GM12878 (cell line): Measurements from ENCODE around the gene LCOR. TPM values are rescaled to one million over a fixed set of nuclear protein-coding genes. Genes with fewer than 3 reads are reported as not detected.

Experiments used
- ATAC-seq: fragments of 200-7000 bp; cut with Tn5 transposase; 3 replicates; pipeline ENCODE4 v1.9.1; 2020; ENCODE audit warnings: mild to moderate bottlenecking, moderate library complexity
- BruUV-seq: library from RNA; stranded (reverse); fragments of 400-500 nt; replicated peaks from 2 replicates; lab custom pipeline; 2021; lab: Mats Ljungman, UMichigan
- CTCF ChIA-PET: fragments of 300-600 bp; sonication (Branson Sonifier 250); formaldehyde crosslinking; extraction: SDS; loops from one replicate; lab custom pipeline; 2021; ENCODE audit warnings: inconsistent platforms; lab: Yijun Ruan, JAX
- POLR2A ChIA-PET: fragments of 350-600 bp; formaldehyde crosslinking; extraction: SDS; loops from one replicate; lab custom pipeline; 2021; ENCODE audit warnings: inconsistent platforms; lab: Charles Lee
- RAD21 ChIA-PET: fragments of 300-600 bp; sonication (Branson Sonifier 250); formaldehyde crosslinking; loops from one replicate; lab custom pipeline; 2023; ENCODE audit warnings: antibody characterized with exemption; ENCODE audit not compliant: unreplicated experiment; lab: Charles Lee
- SMC1A ChIA-PET: fragments of 300-600 bp; sonication (Branson Sonifier 250); formaldehyde crosslinking; loops from one replicate; lab custom pipeline; 2023; ENCODE audit not compliant: unreplicated experiment, uncharacterized antibody; lab: Charles Lee
- DNase-seq: peaks from one replicate; pipeline ENCODE4 v3.0.0-alpha.2; 2011; ENCODE audit warnings: low read depth, low spot score
- FAIRE-seq: peaks from 3 replicates; lab custom pipeline; 2011; peaks lifted over from hg19 to GRCh38; lab: Jason Lieb, UNC
- H2AFZ ChIP-seq: 2 replicates; pipeline ENCODE4 v1.6.0; 2011; ENCODE audit warnings: low read depth, low read length, control low read depth; ENCODE audit not compliant: control insufficient read depth
- H3K27ac ChIP-seq: 2 replicates; pipeline ENCODE4 v1.5.1; 2011; ENCODE audit warnings: control low read depth; ENCODE audit not compliant: control insufficient read depth, insufficient read depth
- H3K27me3 ChIP-seq, 2 experiments: replicated peaks in 1 of 2; 2 replicates each; pipeline versions ENCODE4 v1.6.0 to v1.6.1; 2011; ENCODE audit warnings: low read length in 1 of 2; ENCODE audit not compliant: control insufficient read depth in 2 of 2, insufficient read depth in 2 of 2
- H3K36me3 ChIP-seq, 2 experiments: 2 replicates each; pipeline ENCODE4 v1.5.1; 2011; ENCODE audit warnings: low read length in 1 of 2; ENCODE audit not compliant: control insufficient read depth in 2 of 2, insufficient read depth in 2 of 2
- H3K4me1 ChIP-seq: 2 replicates; pipeline ENCODE4 v1.6.1; 2011; ENCODE audit warnings: mild to moderate bottlenecking, low read length, moderate library complexity, mixed read lengths; ENCODE audit not compliant: control insufficient read depth, insufficient read depth
- H3K4me2 ChIP-seq: 2 replicates; pipeline ENCODE4 v1.6.0; 2011; ENCODE audit warnings: control low read depth; ENCODE audit not compliant: control insufficient read depth, insufficient read depth
- H3K4me3 ChIP-seq: fragments of 200-600 bp; sonication (generic); 2 replicates; pipeline ENCODE4 v1.5.1; 2016
- H3K79me2 ChIP-seq: 2 replicates; pipeline ENCODE4 v1.6.0; 2011; ENCODE audit warnings: low read length; ENCODE audit not compliant: control insufficient read depth, insufficient read depth
- H3K9ac ChIP-seq: 2 replicates; pipeline ENCODE4 v1.8.0; 2011; ENCODE audit warnings: low read length, control low read depth, mixed read lengths; ENCODE audit not compliant: control insufficient read depth, insufficient read depth
- H3K9me3 ChIP-seq: replicated peaks from 3 replicates; pipeline ENCODE4 v1.5.1; 2011; ENCODE audit warnings: mild to moderate bottlenecking, low read length; ENCODE audit not compliant: control insufficient read depth, insufficient read depth
- H4K20me1 ChIP-seq: 2 replicates; pipeline ENCODE4 v1.6.0; 2011; ENCODE audit not compliant: control insufficient read depth, insufficient read depth
- CREM ChIP-seq: IDR thresholded peaks from 2 replicates; pipeline ENCODE4 v1.6.1; 2014; ENCODE audit warnings: antibody characterized with exemption, low read depth
- EED ChIP-seq: sonication (generic); IDR thresholded peaks from 2 replicates; pipeline ENCODE4 v1.6.1; 2016; ENCODE audit warnings: antibody characterized with exemption, low read depth
- ETV6 ChIP-seq, 2 experiments: fragments of 450-650 bp in 1 of 2; IDR thresholded peaks in 1 of 2; conservative IDR thresholded peaks in 1 of 2; 2 replicates each; pipeline ENCODE4 v1.6.1; 2014; ENCODE audit warnings: antibody characterized with exemption in 1 of 2, borderline replicate concordance in 1 of 2, low read depth in 1 of 2, mild to moderate bottlenecking in 1 of 2, moderate library complexity in 1 of 2
- HDGF ChIP-seq: fragments of 450-650 bp; IDR thresholded peaks from 2 replicates; pipeline ENCODE4 v1.6.1; 2016; ENCODE audit warnings: antibody characterized with exemption
- NR2C1 ChIP-seq: fragments of 450-650 bp; IDR thresholded peaks from 2 replicates; pipeline ENCODE4 v1.6.1; 2017; ENCODE audit warnings: antibody characterized with exemption, mild to moderate bottlenecking, moderate library complexity
- RAD21 ChIP-seq: IDR thresholded peaks from 2 replicates; pipeline ENCODE4 v1.6.1; 2011; ENCODE audit warnings: mild to moderate bottlenecking, low read depth, low read length, moderate library complexity; ENCODE audit not compliant: insufficient read depth
- RAD51 ChIP-seq: fragments of 450-650 bp; IDR thresholded peaks from 2 replicates; pipeline ENCODE4 v1.6.1; 2016; ENCODE audit warnings: moderate library complexity, mild to moderate bottlenecking, inconsistent platforms
- TCF12 ChIP-seq: IDR thresholded peaks from 2 replicates; pipeline ENCODE4 v1.6.1; 2011; ENCODE audit warnings: low read depth, mild to moderate bottlenecking, low read length
- ZNF274 ChIP-seq: IDR thresholded peaks from one replicate; pipeline ENCODE4 v1.8.0; 2011; ENCODE audit not compliant: insufficient read length, insufficient read depth
- ZNF622 ChIP-seq: fragments of 450-650 bp; IDR thresholded peaks from 2 replicates; pipeline ENCODE4 v1.6.1; 2017; ENCODE audit warnings: mild to moderate bottlenecking, inconsistent platforms
- WGBS: methylation state at CpG from one replicate; pipeline ENCODE4 v1.1.6; 2016; ENCODE audit warnings: low lambda C conversion rate; ENCODE audit not compliant: insufficient replicate concordance, insufficient coverage; ENCODE audit errors: missing lambda C conversion rate; 5-methylcytosine and 5-hydroxymethylcytosine counted together
- in situ Hi-C: fragments of 300-500 bp; cut with MboI; formaldehyde crosslinking; loops from 9 replicates; pipeline ENCODE4 v1.14.3; 2018; ENCODE audit warnings: mixed read lengths
- intact Hi-C: fragments of 100-400 bp; cut with micrococcal nuclease; formaldehyde crosslinking; loops from one replicate; pipeline ENCODE4 v1.14.2; 2022; ENCODE audit not compliant: unreplicated experiment
- polyA plus RNA-seq, 11 experiments: library from polyadenylated mRNA; depleted of rRNA in 4 of 11; unstranded in 6 of 11; stranded (reverse) in 5 of 11; fragments of >200 nt; fragmentation: Nextera tagmentation in 4 of 11; fragmentation: Illumina TruSeq in 1 of 11; extraction: Ambion mirVana in 4 of 11; extraction: Trizol in 1 of 11; gene quantifications; 1 replicate in 1 of 11; 2 replicates in 10 of 11; pipeline versions ENCODE4 v1.2.1 to v1.2.3, GENCODE V29; 2011 to 2016; ENCODE audit warnings: inconsistent platforms in 2 of 11, missing spikeins in 2 of 11, low read depth in 1 of 11
- total RNA-seq, 4 experiments: library from RNA; depleted of rRNA in 3 of 4; stranded (reverse); fragments of >200 nt in 3 of 4; fragmentation: Illumina TruSeq in 1 of 4; extraction: Trizol in 1 of 4; gene quantifications; 2 replicates each; pipeline versions ENCODE4 v1.2.1 to v1.2.3, GENCODE V29; 2013 to 2021
- TF ChIP-seq, protein P1 (sequence below): IDR thresholded peaks from 2 replicates; pipeline ENCODE4 v1.6.1; 2012; ENCODE audit warnings: low read length, inconsistent platforms

The LCOR gene
- total and polyA plus RNA-seq, 10 of the 15 experiments (the other 5 are each of a cell fraction or from before 2014, with no cell fraction given): 1.6 to 22.0 (median 13.2) TPM

DNA sequence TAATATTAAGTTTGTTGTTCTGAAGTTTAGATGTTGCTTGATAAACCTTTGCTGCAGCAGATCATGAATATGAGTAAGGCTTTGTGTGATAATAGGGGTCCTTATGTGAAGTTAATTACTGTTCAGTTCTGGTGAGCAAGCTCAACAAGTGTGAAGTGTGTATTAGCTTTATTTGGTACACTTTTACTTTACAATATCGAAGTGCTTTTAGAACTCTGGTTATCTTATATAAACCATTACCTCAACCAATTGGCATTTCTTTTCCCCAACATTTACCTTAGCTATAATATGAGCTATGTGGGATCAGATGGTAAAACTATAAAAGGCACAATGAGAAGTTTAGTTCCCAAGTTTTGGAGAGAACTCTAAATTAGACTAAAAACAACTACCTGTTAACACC, 127.6 kb downstream of the LCOR start:
- Histone ChIP-seq H3K36me3 (peaks cover 7 to 8% of the 10 kb centered on the region in 2 experiments), H3K27me3 (no peaks in the 10 kb centered on the region), H3K79me2 (no peaks in the 10 kb centered on the region), H3K9me3 (no peaks in the 10 kb centered on the region), H3K9ac (no peak overlapping the region), H3K4me1 (no peaks in the 10 kb centered on the region), H4K20me1 (no peaks in the 10 kb centered on the region), H3K4me2 (no peak overlapping the region), H3K27ac (no peak overlapping the region), H2AFZ (no peak overlapping the region), H3K4me3 (no peak overlapping the region)
- RAD21 ChIA-PET: interaction anchor here (1.0 to 1.5 kb wide), 4 partner anchors 17 to 97 kb away, joined by 3 to 8 read pairs (median 3); no protein-coding TSS in a partner anchor
- no peak for ATAC-seq
- POLR2A ChIA-PET: interaction anchor here (1.0 to 1.4 kb wide), 3 partner anchors 24 to 38 kb away, joined by 3 to 4 read pairs (median 3); no protein-coding TSS in a partner anchor
- in situ Hi-C loops: no loop called here
- DNase-seq: no peak
- FAIRE-seq: no peak
- 94% methylated on average over 1 of the region's 1 CpG for WGBS
- no TSS peak for BruUV-seq
- SMC1A ChIA-PET: interaction anchor here (0.7 to 5.7 kb wide), 13 partner anchors 9 to 550 kb away, joined by 3 to 30 read pairs (median 4); no protein-coding TSS in a partner anchor
- intact Hi-C loops: no loop called here
- no peak for TF ChIP-seq RAD21
- no peak for TF ChIP-seq RAD51
- no peak for TF ChIP-seq HDGF
- no peak for TF ChIP-seq ETV6 (conservative IDR thresholded peaks at IDR 0.05 in 1 of 2, IDR thresholded peaks at IDR 0.05 in 1 of 2; ENCODE audit: borderline replicate concordance in 1 of 2, low read depth in 1 of 2)
- no peak for TF ChIP-seq EED
- TF ChIP-seq TCF12: no peak
- no peak for TF ChIP-seq ZNF622
- TF ChIP-seq CREM: no peak
- no peak for TF ChIP-seq ZNF274
- TF ChIP-seq, protein P1, sequence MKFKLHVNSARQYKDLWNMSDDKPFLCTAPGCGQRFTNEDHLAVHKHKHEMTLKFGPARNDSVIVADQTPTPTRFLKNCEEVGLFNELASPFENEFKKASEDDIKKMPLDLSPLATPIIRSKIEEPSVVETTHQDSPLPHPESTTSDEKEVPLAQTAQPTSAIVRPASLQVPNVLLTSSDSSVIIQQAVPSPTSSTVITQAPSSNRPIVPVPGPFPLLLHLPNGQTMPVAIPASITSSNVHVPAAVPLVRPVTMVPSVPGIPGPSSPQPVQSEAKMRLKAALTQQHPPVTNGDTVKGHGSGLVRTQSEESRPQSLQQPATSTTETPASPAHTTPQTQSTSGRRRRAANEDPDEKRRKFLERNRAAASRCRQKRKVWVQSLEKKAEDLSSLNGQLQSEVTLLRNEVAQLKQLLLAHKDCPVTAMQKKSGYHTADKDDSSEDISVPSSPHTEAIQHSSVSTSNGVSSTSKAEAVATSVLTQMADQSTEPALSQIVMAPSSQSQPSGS: no peak
- no peak for TF ChIP-seq NR2C1
- CTCF ChIA-PET: interaction anchor here (0.6 to 2.7 kb wide), 14 partner anchors 9 to 317 kb away, joined by 3 to 27 read pairs (median 5); no protein-coding TSS in a partner anchor
